GM12801 (cell line): ENCODE measurements around the gene RAB26.

Source experiments
- CTCF ChIP-seq: IDR thresholded peaks from one replicate; pipeline ENCODE4 v1.5.1; 2011; ENCODE audit warnings: control low read depth; ENCODE audit not compliant: insufficient read length; ENCODE audit errors: extremely low read depth

The RAB26 gene

GRCh38 chr16:2189252-2189893 lies 40.9 kb downstream of the RAB26 start:
- TF ChIP-seq CTCF: no peak

- TF ChIP-seq CTCF: no peak
Measured at GRCh38 chr16:2190002-2190658, 41.7 kb downstream of the RAB26 start.

- no peak for TF ChIP-seq CTCF
Measured at GRCh38 chr16:2190659-2191445, 42.4 kb downstream of the RAB26 start.

GRCh38 chr16:2191446-2191706 lies 43.0 kb downstream of the RAB26 start:
- no peak for TF ChIP-seq CTCF

GRCh38 chr16:2194166-2194834 lies 45.9 kb downstream of the RAB26 start:
- TF ChIP-seq CTCF: no peak

- no peak for TF ChIP-seq CTCF
Measured at GRCh38 chr16:2194852-2195321, 46.5 kb downstream of the RAB26 start.
